Esophagus squamous epithelium (tissue), 4 donors: ENCODE measurements around the gene INPP4B.

Experiments
- CTCF ChIP-seq, 6 experiments: fragments of 450-650 bp in 4 of 6; fragments of 200-600 bp in 2 of 6; sonication (generic) in 2 of 6; IDR thresholded peaks; one replicate each; pipeline ENCODE4 v1.5.1; 2016 to 2019; ENCODE audit warnings: antibody characterized with exemption in 6 of 6, mild to moderate bottlenecking in 4 of 6, moderate library complexity in 4 of 6
- POLR2A ChIP-seq, 4 donors: fragments of 450-650 bp; IDR thresholded peaks; one replicate each; pipeline ENCODE4 v1.6.1; 2017; ENCODE audit warnings: antibody characterized with exemption in 4 of 4, mild to moderate bottlenecking in 4 of 4, moderate library complexity in 3 of 4

DNA sequence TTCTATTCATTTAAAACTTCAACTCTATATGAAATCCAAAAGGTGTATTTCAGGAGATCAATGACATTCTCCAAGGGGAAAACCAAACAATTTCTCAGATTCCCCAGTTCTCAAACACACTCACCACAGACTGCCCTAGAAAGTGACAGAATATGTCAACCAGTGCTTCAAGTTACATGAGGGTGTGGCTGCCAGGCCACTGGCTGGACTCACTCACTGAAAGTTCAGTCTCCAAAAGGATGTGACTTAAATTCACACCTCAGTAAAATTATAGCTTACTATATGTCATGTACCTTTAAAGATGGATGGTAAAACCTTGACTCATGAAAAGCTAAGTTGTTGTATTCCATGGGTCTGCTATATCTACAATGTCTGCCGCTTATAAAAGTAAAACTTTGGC lies 7.3 kb downstream of the INPP4B start:
- TF ChIP-seq CTCF (IDR thresholded peaks at IDR 0.05) (no peak), POLR2A (IDR thresholded peaks at IDR 0.05) (no peak)
